GM12891 (cell line): ENCODE results near the gene CYCS.

ENCODE experiments used
- POLR2A ChIP-seq: IDR thresholded peaks from 2 replicates; pipeline ENCODE4 v1.6.1; 2011; ENCODE audit warnings: low read depth, low read length, control low read depth
- POLR2AphosphoS5 ChIP-seq: IDR thresholded peaks from 2 replicates; pipeline ENCODE4 v1.6.1; 2011; ENCODE audit warnings: low read depth, low read length, control low read depth
- TAF1 ChIP-seq: IDR thresholded peaks from 2 replicates; pipeline ENCODE4 v1.6.1; 2011; ENCODE audit warnings: low read depth, low read length, control low read depth

DNA sequence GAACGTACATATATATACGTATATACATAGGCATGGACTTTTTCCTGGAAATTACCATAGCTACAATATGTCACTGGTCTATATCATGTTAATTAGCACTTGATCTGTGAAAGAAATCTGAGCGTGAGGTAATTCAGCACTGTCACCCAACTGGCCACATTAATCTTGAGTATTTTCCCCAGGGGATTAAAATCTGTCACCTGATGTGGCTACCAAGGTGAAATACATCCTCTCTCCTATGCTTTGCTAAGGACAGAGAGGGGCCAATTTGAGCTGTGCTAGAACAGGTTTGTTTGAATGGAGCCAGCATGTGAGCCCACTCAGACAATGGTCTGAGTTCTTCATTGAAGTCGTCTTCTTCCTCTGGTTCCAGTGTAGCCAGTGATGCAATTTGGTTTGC, 33.3 kb downstream of the CYCS start:
- TF ChIP-seq POLR2A: no peak
- TF ChIP-seq TAF1: no peak
- no peak for TF ChIP-seq POLR2AphosphoS5
